ENCODE data around the gene RCAN1. TPM values are rescaled to one million over a fixed set of nuclear protein-coding genes. Genes with fewer than 3 reads are reported as not detected.
A peak's percentile ranks its signal among the peaks of the same experiment; 100 is the strongest.

RCAN1 gene
- total and polyA plus RNA-seq, 2 of the 13 experiments (the other 11 are each of a cell fraction or from before 2014, with no cell fraction given): 9.4 to 34.1 TPM

- TF ChIP-seq THAP7 (CRISPR knock-in tag; IDR thresholded peaks at IDR 0.05) (no peak), SUZ12 (IDR thresholded peaks at IDR 0.05; ENCODE audit: low read depth, low read length) (no peak), ZC3H13 (CRISPR knock-in tag; IDR thresholded peaks at IDR 0.05) (no peak), SNAI1 (CRISPR knock-in tag; IDR thresholded peaks at IDR 0.05; ENCODE audit: borderline replicate concordance) (no peak), NR2C2 (CRISPR knock-in tag; IDR thresholded peaks at IDR 0.05; ENCODE audit: borderline replicate concordance) (peak; percentile 50), ZSCAN5A (CRISPR knock-in tag; IDR thresholded peaks at IDR 0.05; ENCODE audit: borderline replicate concordance) (peak; percentile 55; the same call in 1 of the 2 replicates), ZNF556 (CRISPR knock-in tag; IDR thresholded peaks at IDR 0.05; ENCODE audit: borderline replicate concordance) (no peak), POGZ (CRISPR knock-in tag; IDR thresholded peaks at IDR 0.05) (no peak), ZBTB2 (CRISPR knock-in tag; IDR thresholded peaks at IDR 0.05; ENCODE audit: low read depth) (no peak), FLYWCH1 (CRISPR knock-in tag; IDR thresholded peaks at IDR 0.05) (no peak), BRD4 (CRISPR knock-in tag; IDR thresholded peaks at IDR 0.05) (no peak), ATF7-NPFF (CRISPR knock-in tag; IDR thresholded peaks at IDR 0.05; ENCODE audit: low read depth) (no peak), ASH2L (IDR thresholded peaks at IDR 0.05; ENCODE audit: insufficient read length, low read depth, low read length) (peak; percentile 52), JDP2 (CRISPR knock-in tag; IDR thresholded peaks at IDR 0.05; ENCODE audit: borderline replicate concordance) (no peak), ZNF510 (CRISPR knock-in tag; IDR thresholded peaks at IDR 0.05; ENCODE audit: low read depth) (no peak), FUBP1 (CRISPR knock-in tag; IDR thresholded peaks at IDR 0.05; ENCODE audit: borderline replicate concordance) (no peak), ETV5 (CRISPR knock-in tag; IDR thresholded peaks at IDR 0.05; ENCODE audit: borderline replicate concordance) (peak; percentile 76), ZNF674 (CRISPR knock-in tag; IDR thresholded peaks at IDR 0.05; ENCODE audit: low read depth) (no peak), THYN1 (CRISPR knock-in tag; IDR thresholded peaks at IDR 0.05; ENCODE audit: borderline replicate concordance, low read depth) (no peak), ZMYM3 (CRISPR knock-in tag; IDR thresholded peaks at IDR 0.05) (0 out of 2 replicates have a peak, but pooled peaks have one; percentile 17), MIER2 (CRISPR knock-in tag; IDR thresholded peaks at IDR 0.05) (no peak), KDM3A (CRISPR knock-in tag; IDR thresholded peaks at IDR 0.05; ENCODE audit: low read depth) (no peak), SP4 (CRISPR knock-in tag; IDR thresholded peaks at IDR 0.05) (no peak), ZNF776 (CRISPR knock-in tag; IDR thresholded peaks at IDR 0.05) (no peak), ZNF781 (CRISPR knock-in tag; IDR thresholded peaks at IDR 0.05; ENCODE audit: borderline replicate concordance, not compliant biosample characterization) (no peak)
Measured at GRCh38 chr21:34522284-34522683, 92.6 kb downstream of the RCAN1 start (continued).

Data from HepG2 (cell line).